Measurements from ENCODE around the gene TMEM87B. TPM values are rescaled to one million over a fixed set of nuclear protein-coding genes. Genes with fewer than 3 reads are reported as not detected.
"Not testable (repeated sequence)": the region's sequence is repeated elsewhere in the genome, so short reads cannot be mapped to it uniquely, and the experiment has no call there.

Gene TMEM87B
- total RNA-seq, 2 experiments from 2014 or later = 11.4 to 12.2 TPM

- no peak for TF ChIP-seq CTCF (IDR thresholded peaks at IDR 0.05)
- Mint-ChIP-seq H3K36me3 (ENCODE audit: low read depth) (peaks cover 81% of the 10 kb centered on the region), H3K27ac (peak overlapping the region; percentile 29), H3K9me3 (peaks cover 12% of the 10 kb centered on the region), H3K4me3 (no peak overlapping the region), H3K27me3 (no peaks in the 10 kb centered on the region), H3K4me1 (ENCODE audit: low read depth) (peaks cover 45% of the 10 kb centered on the region)
- POLR2A ChIA-PET = no interaction called here
- intact Hi-C loops (cut with micrococcal nuclease) = no loop called here
- ATAC-seq (peak; percentile 32), DNase-seq (no peak)
- CTCF ChIA-PET = interaction anchor here (1.1 kb wide), 1 partner anchor 10 kb away, joined by 3 read pairs; no protein-coding TSS in a partner anchor
Measured at GRCh38 chr2:112065966-112066365, 10.9 kb downstream of the TMEM87B start.

- H3K4me1 Mint-ChIP-seq (ENCODE audit: low read depth) = peaks cover 45% of the 10 kb centered on the region
- H3K4me3 Mint-ChIP-seq; POLR2A ChIA-PET; DNase-seq; H3K27ac Mint-ChIP-seq; H3K27me3 Mint-ChIP-seq; H3K9me3 Mint-ChIP-seq; intact Hi-C loops (cut with micrococcal nuclease); ATAC-seq; CTCF ChIA-PET: not testable (repeated sequence)
- peaks cover 74% of the 10 kb centered on the region for H3K36me3 Mint-ChIP-seq (ENCODE audit: low read depth)
Measured at GRCh38 chr2:112069794-112070193, 14.7 kb downstream of the TMEM87B start.

- no peak overlapping the region for H3K4me3 Mint-ChIP-seq
- intact Hi-C loops (cut with micrococcal nuclease) = no loop called here
- H3K9me3 Mint-ChIP-seq = peaks cover 9% of the 10 kb centered on the region
- no peak for ATAC-seq
- no peak for TF ChIP-seq CTCF (IDR thresholded peaks at IDR 0.05)
- H3K4me1 Mint-ChIP-seq (ENCODE audit: low read depth) = peaks cover 46% of the 10 kb centered on the region
- POLR2A ChIA-PET = no interaction called here
- no peaks in the 10 kb centered on the region for H3K27me3 Mint-ChIP-seq
- CTCF ChIA-PET = interaction anchor here (1.0 to 1.1 kb wide), 2 partner anchors 10 to 48 kb away, joined by 3 read pairs; no protein-coding TSS in a partner anchor
- H3K36me3 Mint-ChIP-seq (ENCODE audit: low read depth) = peaks cover 61% of the 10 kb centered on the region
- no peak for DNase-seq
- H3K27ac Mint-ChIP-seq = no peak overlapping the region
Measured at GRCh38 chr2:112073875-112074274, 18.8 kb downstream of the TMEM87B start.

GRCh38 chr2:112074506-112074905, 19.4 kb downstream of the TMEM87B start:
- H3K27me3 Mint-ChIP-seq = no peaks in the 10 kb centered on the region
- no peak overlapping the region for H3K4me3 Mint-ChIP-seq
- intact Hi-C loops (cut with micrococcal nuclease) = no loop called here
- peaks cover 60% of the 10 kb centered on the region for H3K36me3 Mint-ChIP-seq (ENCODE audit: low read depth)
- no peak overlapping the region for H3K27ac Mint-ChIP-seq
- TF ChIP-seq CTCF (IDR thresholded peaks at IDR 0.05) = no peak
- ChIA-PET CTCF (interaction anchor here (1.0 to 1.1 kb wide), 2 partner anchors 10 to 47 kb away, joined by 3 read pairs; no protein-coding TSS in a partner anchor), POLR2A (no interaction called here)
- no peak for ATAC-seq
- peaks cover 42% of the 10 kb centered on the region for H3K4me1 Mint-ChIP-seq (ENCODE audit: low read depth)
- no peak for DNase-seq
- H3K9me3 Mint-ChIP-seq = peaks cover 6% of the 10 kb centered on the region

- peaks cover 39% of the 10 kb centered on the region for H3K4me1 Mint-ChIP-seq (ENCODE audit: low read depth)
- ATAC-seq (no peak), DNase-seq (no peak)
- H3K36me3 Mint-ChIP-seq (ENCODE audit: low read depth) = peaks cover 53% of the 10 kb centered on the region
- H3K27me3 Mint-ChIP-seq = no peaks in the 10 kb centered on the region
- H3K9me3 Mint-ChIP-seq = peaks cover 6% of the 10 kb centered on the region
- ChIA-PET POLR2A (interaction anchor here (0.6 kb wide), 1 partner anchor 8 kb away, joined by 3 read pairs; no protein-coding TSS in a partner anchor), CTCF (interaction anchor here (0.7 kb wide), 1 partner anchor 9 kb away, joined by 3 read pairs; no protein-coding TSS in a partner anchor)
- no peak overlapping the region for H3K4me3 Mint-ChIP-seq
- no peak overlapping the region for H3K27ac Mint-ChIP-seq
- no peak for TF ChIP-seq CTCF (IDR thresholded peaks at IDR 0.05)
- intact Hi-C loops (cut with micrococcal nuclease) = no loop called here
Measured at GRCh38 chr2:112075490-112076260, 20.6 kb downstream of the TMEM87B start.

All from activated CD8-positive, alpha-beta T cell treated with anti-CD3 and anti-CD28 coated beads for 36 hours (primary cell).